HG02678 (cell line): ENCODE results near the gene IL1F10.

Source experiments
- ATAC-seq: cut with Tn5 transposase; IDR thresholded peaks from one replicate; pipeline ENCODE4 v1.9.1; 2021; ENCODE audit warnings: mild to moderate bottlenecking, moderate library complexity; ENCODE audit not compliant: unreplicated experiment

The IL1F10 gene

GRCh38 chr2:113058998-113059960 is 8.5 kb upstream of the IL1F10 start, which contains the start of gene IL36RN:
Gene IL36RN (plus strand): TSS chr2:113059198. CDS start chr2:113059439, 241 bp downstream.
- no peak for ATAC-seq

GRCh38 chr2:113060396-113060795 is 7.4 kb upstream of the IL1F10 start:
- no peak for ATAC-seq

GRCh38 chr2:113060796-113061195 is 7.0 kb upstream of the IL1F10 start:
- no peak for ATAC-seq

- no peak for ATAC-seq
Observed at GRCh38 chr2:113061241-113061640, 6.5 kb upstream of the IL1F10 start.

- ATAC-seq, result no peak
Observed at GRCh38 chr2:113061896-113062770, 5.6 kb upstream of the IL1F10 start.

DNA sequence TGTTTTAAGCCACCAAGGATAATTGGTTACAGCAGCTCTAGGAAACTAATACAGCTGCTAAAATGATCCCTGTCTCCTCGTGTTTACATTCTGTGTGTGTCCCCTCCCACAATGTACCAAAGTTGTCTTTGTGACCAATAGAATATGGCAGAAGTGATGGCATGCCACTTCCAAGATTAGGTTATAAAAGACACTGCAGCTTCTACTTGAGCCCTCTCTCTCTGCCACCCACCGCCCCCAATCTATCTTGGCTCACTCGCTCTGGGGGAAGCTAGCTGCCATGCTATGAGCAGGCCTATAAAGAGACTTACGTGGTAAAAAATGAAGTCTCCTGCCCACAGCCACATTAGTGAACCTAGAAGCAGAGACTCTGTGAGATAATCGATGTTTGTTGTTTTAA is 3.5 kb upstream of the IL1F10 start:
- no peak for ATAC-seq

GRCh38 chr2:113064898-113065297 is 2.9 kb upstream of the IL1F10 start:
- no peak for ATAC-seq

GRCh38 chr2:113068249-113068648 is 479 bp downstream of the IL1F10 start:
- no peak for ATAC-seq

DNA sequence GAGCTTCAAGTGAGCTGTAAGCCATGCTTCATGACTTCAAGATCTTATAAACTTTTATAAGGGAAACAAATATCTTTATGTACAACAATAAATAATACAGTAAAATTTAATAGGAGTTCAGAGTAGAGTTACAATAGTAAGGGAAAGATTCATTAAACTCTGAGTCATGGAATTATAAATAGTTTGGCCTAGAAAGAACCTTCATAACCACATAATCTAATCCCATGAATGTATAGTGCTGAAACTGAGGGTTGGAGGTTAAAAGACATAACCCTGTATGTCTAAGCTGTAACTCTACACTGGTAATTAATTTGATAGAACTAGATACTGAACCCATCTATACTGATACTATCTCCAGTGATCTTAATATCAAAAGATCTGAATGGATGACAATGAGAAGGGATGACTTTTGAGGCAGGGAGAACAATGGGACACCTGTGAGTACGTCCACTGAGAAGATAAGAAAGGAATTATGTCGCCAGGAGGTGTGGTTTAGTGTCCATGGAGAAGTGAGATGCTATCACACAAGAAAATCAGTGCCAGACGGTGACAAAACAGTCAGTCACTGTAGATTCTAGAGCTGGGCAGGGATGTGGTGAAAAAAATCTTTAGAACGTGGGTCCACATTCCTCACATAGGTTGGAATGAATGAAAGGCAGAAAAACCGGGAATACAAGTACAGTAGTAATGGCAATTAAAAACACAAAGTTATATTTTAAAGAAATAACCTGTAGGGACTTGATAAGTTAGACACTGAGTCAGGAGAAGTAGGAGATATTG is 1.1 kb downstream of the IL1F10 start:
- no peak for ATAC-seq

DNA sequence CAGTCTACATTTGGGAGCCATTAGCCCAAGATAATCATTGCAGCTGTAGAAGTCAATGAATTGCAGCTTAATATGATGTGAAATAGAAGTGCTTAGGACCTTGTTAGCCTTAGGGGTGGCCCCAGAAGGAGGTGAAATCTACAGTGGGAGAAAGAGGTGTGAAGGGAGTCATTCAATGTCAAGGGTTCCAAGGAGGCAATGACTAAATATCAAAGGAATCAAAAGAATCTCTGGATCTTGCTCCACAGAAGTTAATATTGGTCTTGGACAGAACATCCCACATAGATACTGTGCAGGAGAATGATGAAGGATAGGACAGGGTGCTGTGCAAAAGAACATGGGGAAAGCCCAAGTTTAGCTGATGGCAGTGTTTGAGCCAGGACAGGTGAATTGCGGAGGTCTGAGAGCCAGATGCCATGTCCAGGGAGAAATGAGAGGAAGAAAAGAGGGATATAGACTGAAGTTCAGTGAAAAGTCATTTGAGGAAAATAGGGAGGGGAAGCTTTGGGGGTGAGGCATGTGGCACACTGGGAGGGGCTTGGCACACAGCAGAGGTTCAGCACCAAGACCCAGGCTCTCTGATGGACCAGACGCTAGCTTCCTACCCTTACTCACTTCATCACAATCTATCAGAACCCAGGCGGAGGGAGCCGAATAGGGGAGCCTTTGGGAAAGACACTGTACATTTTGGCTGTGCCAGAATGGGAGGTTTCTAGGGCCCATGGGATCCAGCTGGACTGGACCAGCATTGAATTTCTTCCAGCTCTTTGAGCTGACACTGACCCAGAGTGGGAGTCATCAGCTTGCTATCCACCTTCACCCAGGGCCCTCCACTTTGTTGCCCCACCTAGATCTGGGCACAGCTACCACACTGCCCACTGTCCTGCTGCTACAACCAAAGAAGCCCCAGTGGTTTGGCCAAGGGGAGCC is 2.2 kb downstream of the IL1F10 start:
- no peak for ATAC-seq

DNA sequence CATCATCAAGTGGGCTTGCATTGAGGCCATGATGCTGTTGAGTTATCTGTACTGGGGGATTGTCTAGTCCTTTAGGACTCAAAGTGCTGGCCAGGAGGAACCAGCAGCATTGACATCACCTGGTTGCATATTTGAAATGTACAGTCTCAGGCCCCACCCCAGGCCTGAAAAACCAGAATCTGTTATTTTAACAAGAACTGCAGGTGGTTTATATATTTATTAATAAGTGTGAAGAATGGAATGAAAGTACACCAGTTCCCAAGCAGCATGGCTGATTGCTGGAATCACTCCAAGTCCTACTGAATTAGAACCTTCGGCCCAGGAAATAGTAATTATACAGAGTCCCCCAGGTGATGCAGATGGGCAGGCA is 2.8 kb downstream of the IL1F10 start:
- no peak for ATAC-seq

DNA sequence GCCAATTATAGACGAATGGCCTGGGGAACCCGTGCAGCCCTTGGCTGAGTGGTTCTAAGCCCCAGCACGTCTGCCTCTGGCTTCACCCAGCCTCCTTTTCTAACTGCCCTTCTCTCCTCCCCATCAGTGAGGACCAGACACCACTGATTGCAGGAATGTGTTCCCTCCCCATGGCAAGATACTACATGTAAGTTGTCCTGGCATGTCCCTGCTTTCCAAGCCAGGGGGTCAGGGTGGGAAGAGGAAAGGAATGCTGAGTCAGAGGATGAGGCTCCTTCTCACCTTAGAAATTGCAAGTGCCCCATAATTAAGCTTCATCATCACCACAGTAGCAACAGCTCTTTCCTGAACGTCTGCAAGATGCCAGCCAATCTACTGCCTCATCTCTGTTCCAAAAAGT is 4.8 kb downstream of the IL1F10 start:
- no peak for ATAC-seq

DNA sequence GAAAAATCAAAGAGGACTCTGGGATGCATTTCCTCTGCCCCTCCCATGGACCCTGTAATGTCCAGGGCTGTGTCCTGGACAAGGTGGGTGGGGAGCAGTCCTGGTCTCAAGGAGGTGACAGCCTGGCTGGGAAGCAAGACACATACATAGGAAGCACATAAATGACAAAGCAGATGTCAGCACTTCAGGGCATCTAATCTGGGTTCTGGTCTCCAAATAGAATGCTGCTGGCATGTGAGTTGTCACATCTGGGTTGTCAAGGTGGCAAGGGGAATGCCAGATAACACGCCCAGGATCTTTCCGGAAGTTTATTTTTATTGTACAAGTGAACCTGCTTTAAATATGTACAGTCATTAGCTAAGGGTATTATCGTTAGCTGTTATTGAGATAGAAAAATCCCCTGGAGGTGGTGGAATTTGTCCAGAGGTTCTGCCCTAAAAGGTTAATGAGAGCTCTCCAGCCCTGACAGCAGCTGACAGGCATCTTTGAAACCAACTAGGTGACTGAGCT is 5.6 kb downstream of the IL1F10 start:
- no peak for ATAC-seq

DNA sequence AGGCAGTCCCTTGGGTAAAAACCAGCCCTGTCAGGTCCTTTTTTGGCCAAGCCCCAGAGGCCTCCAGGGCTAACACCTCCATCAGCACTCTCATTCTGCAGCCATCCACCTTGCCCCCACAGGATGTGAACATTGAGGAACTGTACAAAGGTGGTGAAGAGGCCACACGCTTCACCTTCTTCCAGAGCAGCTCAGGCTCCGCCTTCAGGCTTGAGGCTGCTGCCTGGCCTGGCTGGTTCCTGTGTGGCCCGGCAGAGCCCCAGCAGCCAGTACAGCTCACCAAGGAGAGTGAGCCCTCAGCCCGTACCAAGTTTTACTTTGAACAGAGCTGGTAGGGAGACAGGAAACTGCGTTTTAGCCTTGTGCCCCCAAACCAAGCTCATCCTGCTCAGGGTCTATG is 7.3 kb downstream of the IL1F10 start:
- no peak for ATAC-seq

DNA sequence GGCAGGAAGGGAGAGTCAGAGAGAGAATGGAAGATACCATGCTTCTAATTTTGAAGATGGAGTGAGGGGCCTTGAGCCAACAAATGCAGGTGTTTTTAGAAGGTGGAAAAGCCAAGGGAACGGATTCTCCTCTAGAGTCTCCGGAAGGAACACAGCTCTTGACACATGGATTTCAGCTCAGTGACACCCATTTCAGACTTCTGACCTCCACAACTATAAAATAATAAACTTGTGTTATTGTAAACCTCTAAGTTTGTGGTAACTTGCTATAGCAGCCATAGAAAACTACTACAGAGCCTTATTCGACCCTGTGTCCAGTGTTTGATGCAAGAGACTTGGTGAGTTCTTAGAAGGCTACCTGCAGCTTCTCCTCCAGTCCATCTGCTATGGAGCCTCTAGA is 7.8 kb downstream of the IL1F10 start:
- ATAC-seq, result no peak

DNA sequence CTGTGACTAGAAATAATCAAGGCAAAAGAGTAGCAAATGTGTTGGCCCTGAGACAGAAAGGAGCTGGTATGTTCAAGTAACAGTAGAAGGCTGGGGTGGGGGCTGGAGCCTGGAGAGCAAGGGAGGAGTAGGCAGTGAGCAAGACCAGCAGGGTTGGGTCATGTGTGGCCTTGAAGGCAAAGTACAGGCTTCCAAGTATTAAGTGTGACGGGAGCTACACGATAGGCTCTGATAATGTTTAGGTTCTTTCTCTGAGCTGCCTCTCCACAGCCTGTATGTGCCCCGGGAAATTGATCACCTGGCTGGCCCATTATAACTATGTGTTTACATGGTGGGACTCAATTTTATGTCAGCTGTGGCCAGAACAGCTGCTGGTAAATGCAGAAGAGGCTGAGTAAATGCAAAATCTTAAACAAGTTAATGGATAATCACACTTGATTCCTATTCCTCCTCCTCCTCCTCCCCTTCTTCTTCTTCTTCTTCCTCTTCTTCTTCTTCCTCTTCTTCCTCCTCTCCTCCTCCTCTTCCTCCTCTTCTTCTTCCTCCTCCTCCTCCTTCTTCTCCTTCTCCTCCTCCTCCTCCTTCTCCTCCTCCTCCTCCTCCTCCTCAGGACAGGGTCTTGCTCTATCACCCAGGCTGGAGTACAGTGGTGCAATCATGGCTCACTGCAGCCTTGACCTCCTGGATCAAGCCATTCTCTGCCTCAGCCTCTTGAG is 9.3 kb downstream of the IL1F10 start:
- ATAC-seq, result no peak

DNA sequence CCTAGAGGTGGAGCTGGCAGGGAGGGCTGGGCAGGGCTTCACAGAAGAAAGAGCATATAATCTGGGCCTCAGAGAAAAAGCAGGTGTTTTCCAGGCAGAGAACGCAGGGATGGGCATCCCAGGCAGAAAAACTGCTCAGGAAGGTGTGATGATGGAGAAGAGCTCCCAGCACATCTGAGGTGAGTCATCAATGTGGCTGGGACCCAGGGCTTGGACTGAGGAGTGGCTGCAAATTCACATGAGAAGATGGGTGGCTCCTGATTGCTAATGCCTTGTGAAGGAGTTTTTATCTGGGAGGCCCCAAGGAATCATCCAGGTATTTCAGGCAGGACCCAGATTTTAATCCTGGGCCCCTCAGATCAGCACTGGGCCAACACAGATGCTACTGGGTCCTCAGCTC is 10.2 kb downstream of the IL1F10 start:
- ATAC-seq, result no peak

- no peak for ATAC-seq
Observed at GRCh38 chr2:113078350-113078839, 10.6 kb downstream of the IL1F10 start.

DNA sequence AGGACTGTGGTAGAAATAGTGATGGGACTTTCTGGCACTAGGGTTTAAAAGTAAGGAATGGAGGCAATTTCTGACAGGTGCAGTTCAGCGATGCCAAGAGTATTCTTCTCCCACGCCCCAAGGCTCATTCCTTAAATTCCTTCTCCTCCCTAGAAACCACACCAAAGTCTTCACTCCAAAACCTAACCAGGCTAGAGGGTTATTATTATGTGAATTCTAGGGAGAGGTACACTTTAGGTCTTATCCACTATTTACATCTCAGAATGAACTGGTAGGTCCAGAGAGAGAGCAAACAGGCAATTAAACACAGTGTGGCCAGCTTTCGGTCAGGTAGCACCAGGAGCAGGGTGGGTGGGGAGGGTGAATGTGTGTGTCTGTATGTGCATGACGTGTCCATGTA is 11.4 kb downstream of the IL1F10 start:
- ATAC-seq, result no peak
